HG03342 (cell line): ENCODE data around the gene STK11.

ENCODE experiments used
- ATAC-seq: cut with Tn5 transposase; IDR thresholded peaks from one replicate; pipeline ENCODE4 v1.9.1; 2021; ENCODE audit warnings: mild to moderate bottlenecking, moderate library complexity; ENCODE audit not compliant: unreplicated experiment

The STK11 gene

GRCh38 chr19:1271528-1272422, 66.2 kb downstream of the STK11 start:
- ATAC-seq: no peak

- no peak for ATAC-seq
Measured at GRCh38 chr19:1272423-1273262, 67.1 kb downstream of the STK11 start.

GRCh38 chr19:1273263-1274041, 67.9 kb downstream of the STK11 start:
- ATAC-seq: no peak

- ATAC-seq: no peak
Measured at GRCh38 chr19:1274081-1274851, 68.7 kb downstream of the STK11 start.

GRCh38 chr19:1274852-1275259, 69.3 kb downstream of the STK11 start:
- no peak for ATAC-seq

GRCh38 chr19:1275260-1275975, 69.8 kb downstream of the STK11 start, which contains the start of gene FAM174C:
TSS of gene FAM174C (plus strand) at chr19:1275530. CDS start at chr19:1275550, 20 bp downstream.
- ATAC-seq: peak; percentile 63

GRCh38 chr19:1275976-1276627, 70.5 kb downstream of the STK11 start:
- no peak for ATAC-seq

GRCh38 chr19:1276628-1277022, 71.0 kb downstream of the STK11 start:
- no peak for ATAC-seq

- ATAC-seq: no peak
Measured at GRCh38 chr19:1277061-1277460, 71.5 kb downstream of the STK11 start.
